HEK293T (cell line): Measurements from ENCODE around the gene TAF4B.

Experiments
- BHLHE40 ChIP-seq: fragments of 450-650 bp; IDR thresholded peaks from 2 replicates; pipeline ENCODE4 v1.6.1; 2016; ENCODE audit warnings: mild to moderate bottlenecking, moderate library complexity, borderline replicate concordance
- CTBP1 ChIP-seq: fragments of 450-650 bp; IDR thresholded peaks from 2 replicates; pipeline ENCODE4 v1.6.1; 2016; ENCODE audit warnings: borderline replicate concordance
- FOXK2 ChIP-seq: fragments of 450-650 bp; IDR thresholded peaks from 2 replicates; pipeline ENCODE4 v1.6.1; 2016; ENCODE audit warnings: mild to moderate bottlenecking
- L3MBTL2 ChIP-seq: fragments of 450-650 bp; conservative IDR thresholded peaks from 2 replicates; pipeline ENCODE4 v1.6.1; 2016; ENCODE audit warnings: mild to moderate bottlenecking
- NFRKB ChIP-seq: fragments of 450-650 bp; IDR thresholded peaks from 2 replicates; pipeline ENCODE4 v1.6.1; 2016; ENCODE audit warnings: mild to moderate bottlenecking, moderate library complexity
- PKNOX1 ChIP-seq: fragments of 450-650 bp; IDR thresholded peaks from 2 replicates; pipeline ENCODE4 v1.6.1; 2016
- SP1 ChIP-seq: fragments of 450-650 bp; IDR thresholded peaks from 2 replicates; pipeline ENCODE4 v1.6.1; 2017
- SUZ12 ChIP-seq: fragments of 450-650 bp; IDR thresholded peaks from 2 replicates; pipeline ENCODE4 v1.6.1; 2016; ENCODE audit warnings: mild to moderate bottlenecking
- TARDBP ChIP-seq: fragments of 450-650 bp; IDR thresholded peaks from 2 replicates; pipeline ENCODE4 v1.6.1; 2016

- TF ChIP-seq BHLHE40, result no peak
- TF ChIP-seq SP1, result no peak
- no peak for TF ChIP-seq CTBP1
- no peak for TF ChIP-seq SUZ12
- no peak for TF ChIP-seq FOXK2
- TF ChIP-seq NFRKB, result no peak
- no peak for TF ChIP-seq PKNOX1
- no peak for TF ChIP-seq L3MBTL2
- no peak for TF ChIP-seq TARDBP
Measured at GRCh38 chr18:26227051-26227670, 916 bp downstream of the TAF4B start.
